SU-DHL-6 (cell line): ENCODE data around the gene MIEF1.

Experiments
- CTCF ChIP-seq: fragments of 200-600 bp; sonication (generic); IDR thresholded peaks from one replicate; pipeline ENCODE4 v1.5.1; 2017; ENCODE audit warnings: antibody characterized with exemption, mild to moderate bottlenecking, low read length, moderate library complexity; ENCODE audit not compliant: insufficient read depth, poor library complexity, severe bottlenecking
- EZH2phosphoT487 ChIP-seq: fragments of 200-600 bp; sonication (generic), shearing (Covaris generic); conservative IDR thresholded peaks from 2 replicates; pipeline ENCODE4 v1.6.1; 2018; ENCODE audit warnings: mild to moderate bottlenecking, antibody characterized with exemption, low read length, moderate library complexity, mixed read lengths

DNA sequence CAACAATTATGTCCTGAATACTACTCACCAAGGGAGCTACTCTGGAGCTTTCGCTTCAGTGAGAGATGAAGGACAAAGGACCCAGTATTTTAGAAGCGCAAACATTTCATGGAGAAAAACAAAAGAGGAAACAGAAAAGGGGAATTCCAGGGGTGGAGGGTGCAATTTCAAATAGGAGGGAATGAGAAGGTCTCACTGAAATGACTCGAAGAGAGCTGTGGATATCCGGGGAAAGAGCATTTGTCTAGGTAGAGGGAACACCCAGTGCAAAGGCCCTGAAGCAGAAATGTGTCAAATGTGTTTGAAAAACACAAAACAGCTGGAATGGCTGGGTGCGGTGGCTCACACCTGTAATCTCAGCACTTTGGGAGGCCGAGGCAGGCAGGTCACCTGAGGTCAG lies 28.0 kb downstream of the MIEF1 start:
- no peak for TF ChIP-seq CTCF
- TF ChIP-seq EZH2phosphoT487: no peak
